ENCODE measurements around the gene SAMD1. TPM values are rescaled to one million over a fixed set of nuclear protein-coding genes. Genes with fewer than 3 reads are reported as not detected.

Gene SAMD1
- total RNA-seq = 60.2 TPM
- long read RNA-seq, transcript SAMD1-202 (5 exons, 2,164 nt) = major isoform, 22 of 32 reads
- long read RNA-seq, partial matches to known transcripts = 4 of 32 reads
- long read RNA-seq, other reads (novel, unspliced or antisense) = 6 of 32 reads

DNA sequence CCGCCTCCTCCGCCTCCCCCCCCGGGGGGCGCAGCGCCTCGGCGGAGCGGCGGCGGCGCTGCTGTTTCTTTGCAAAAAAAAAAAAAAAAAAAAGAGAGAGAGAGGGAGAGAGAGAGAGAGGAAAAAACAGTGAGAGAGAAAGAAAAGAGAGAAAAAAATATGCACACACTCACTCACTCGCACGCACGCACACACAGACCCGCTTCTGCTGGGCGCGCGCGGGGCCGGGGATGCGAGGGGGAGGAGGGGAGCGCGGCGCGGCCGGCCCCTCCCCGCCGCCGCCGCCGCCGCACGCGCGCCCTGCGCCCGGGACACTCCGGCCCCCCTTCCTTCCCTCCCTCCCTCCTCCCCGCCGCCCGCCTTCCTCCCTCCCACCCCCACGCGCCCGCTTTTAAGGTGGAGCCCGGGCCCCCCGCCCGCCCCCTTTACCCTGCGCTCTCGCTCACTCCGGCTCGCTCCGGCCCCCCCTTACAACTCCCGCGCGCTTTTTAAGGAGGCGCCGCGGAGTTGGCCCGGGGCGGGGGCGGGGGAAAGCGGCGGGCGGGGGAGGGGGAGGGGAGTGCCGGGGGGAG is at the start of gene SAMD1:
Gene SAMD1 (minus strand): TSS at position 243 of the 572 bp plus-strand sequence.
- ATAC-seq = peak; percentile 73
- DNase-seq (ENCODE audit: missing footprints) = peak; percentile 96
- intact Hi-C loops (cut with DNase I) = loop anchor here (1.0 to 2.0 kb wide), 2 partner anchors 22 to 47 kb away; a partner anchor contains a TSS

DNA sequence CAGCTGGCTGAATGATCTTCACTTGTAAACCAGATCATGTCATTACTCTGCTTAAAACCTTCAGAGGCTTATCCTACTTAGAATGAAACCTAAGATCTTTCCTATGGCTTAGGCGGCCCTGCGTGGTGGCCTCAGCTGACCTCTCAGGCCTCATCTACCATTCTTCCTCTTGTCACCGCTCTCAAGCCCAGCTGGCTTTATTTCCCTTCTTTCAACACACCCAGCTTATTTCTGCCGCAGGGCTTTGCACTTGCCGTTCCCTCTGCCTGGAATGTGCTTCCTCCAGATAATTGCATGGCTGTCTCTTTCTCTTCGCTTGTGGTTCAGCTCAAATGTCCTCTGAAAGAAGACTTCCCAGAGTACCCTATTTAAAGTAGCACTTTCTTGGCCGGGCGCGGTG is 49.4 kb upstream of the SAMD1 start:
- intact Hi-C loops (cut with DNase I) = loop anchor here (10.0 kb wide), 1 partner anchor 335 kb away; the partner anchor contains the start of gene PTGER1
- DNase-seq (ENCODE audit: missing footprints) (no peak), ATAC-seq (no peak)

DNA sequence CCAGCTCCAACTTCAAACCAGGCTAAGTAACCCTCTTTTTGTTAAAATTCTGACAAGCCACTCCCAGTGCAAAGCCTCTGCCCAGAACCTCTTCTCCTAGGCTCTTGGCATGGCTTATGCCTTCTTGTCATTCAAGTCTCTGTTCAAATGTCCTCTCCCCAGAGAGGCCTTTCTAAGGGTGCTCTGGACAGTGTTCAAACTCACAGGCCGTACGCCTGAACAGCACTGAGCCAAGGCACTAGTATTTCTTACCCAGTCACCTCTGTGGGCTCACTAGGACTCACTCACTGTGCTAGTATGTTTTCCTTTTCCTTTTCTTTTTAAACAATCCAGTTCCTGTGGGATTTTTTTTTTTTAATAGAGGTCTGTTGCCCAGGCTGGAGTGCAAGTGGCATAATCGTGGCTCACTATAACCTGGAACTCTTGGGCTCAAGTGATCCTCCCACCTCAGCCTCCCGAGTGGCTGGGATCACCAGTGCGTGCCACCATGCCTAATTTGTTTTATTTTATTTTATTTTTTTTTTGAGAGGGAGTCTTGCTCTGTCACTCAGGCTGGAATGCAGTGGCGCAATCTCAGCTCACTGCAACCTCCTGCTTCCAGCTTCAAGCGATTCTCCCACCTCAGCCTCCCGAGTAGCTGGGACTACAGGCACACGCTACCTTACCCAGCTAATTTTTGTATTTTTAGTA is 48.2 kb upstream of the SAMD1 start:
- DNase-seq (ENCODE audit: missing footprints) (no peak), ATAC-seq (peak; percentile 7)
- intact Hi-C loops (cut with DNase I) = no loop called here

DNA sequence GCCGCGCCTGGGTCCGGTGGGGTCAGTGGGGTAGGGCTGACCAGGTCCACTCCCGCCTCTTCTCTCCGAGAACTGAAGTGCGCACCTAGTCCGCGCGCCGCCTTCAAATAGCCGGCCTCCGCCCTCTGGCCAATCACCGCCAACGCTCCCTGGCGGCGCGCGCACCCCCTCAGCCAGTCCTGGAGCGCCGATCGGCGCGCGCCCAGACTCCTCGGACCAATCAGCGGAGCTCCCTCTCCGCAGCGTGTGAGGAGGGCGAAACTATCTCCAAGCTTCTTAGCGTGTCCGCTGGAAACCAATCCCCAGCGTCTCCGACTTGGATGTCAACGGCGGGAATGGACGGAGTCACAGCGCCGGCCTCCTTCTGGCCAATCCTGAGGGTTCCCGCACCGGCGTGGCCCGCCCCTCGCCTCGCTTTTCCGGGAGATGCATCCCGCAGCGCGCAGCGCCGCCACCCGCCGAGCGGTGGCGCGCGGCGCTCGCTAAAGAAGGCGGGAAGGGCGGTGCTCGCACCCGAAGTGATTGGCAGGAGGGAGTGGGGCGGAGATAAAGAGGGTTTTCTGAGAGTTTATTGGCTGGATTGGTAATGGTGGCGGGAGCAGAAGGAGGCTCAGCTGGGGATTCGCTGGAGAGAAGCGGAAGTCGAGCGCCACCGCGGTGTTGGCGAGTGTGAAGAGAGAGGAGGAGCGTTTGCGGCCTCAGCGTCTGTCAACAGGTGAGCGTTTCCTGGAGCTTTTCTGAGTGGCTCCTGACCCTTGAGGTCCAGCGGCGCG is 46.1 kb upstream of the SAMD1 start, which contains the start of gene ASF1B:
Gene ASF1B (minus strand): TSS at position 81 of the 773 bp plus-strand sequence. CDS start 133 bp downstream, outside the sequence.
- intact Hi-C loops (cut with DNase I) = loop anchor here (1.0 to 2.0 kb wide), 2 partner anchors 46 to 56 kb away; partner anchors contain the start of gene SAMD1
- ATAC-seq = peak; percentile 96

DNA sequence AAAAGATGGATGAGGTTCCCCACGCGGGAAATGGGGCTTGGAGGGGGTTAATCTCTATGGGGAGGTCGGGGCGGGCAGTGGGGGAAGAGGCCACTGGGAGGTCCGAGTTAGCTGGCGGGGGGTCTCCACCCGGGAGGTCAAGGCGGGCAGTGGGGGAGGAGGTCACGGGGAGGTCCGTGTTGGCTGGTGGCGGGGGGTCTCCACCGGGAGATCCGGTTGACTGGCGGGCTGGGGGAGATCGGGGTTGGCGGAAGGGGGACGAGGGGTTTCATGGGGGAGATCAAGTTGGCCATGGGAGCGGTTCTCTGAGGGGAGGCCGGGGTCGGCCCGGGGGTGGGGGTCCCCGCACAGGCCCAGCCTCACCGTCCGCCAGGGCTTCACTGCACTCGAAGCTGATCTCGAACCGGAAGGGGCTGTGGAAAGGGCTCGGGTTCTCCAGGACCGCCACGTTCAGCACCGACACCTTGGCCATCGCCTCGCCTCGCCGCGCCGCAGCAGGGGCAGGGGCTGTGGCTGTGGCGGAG is 45.5 kb upstream of the SAMD1 start:
- ATAC-seq (no peak), DNase-seq (ENCODE audit: missing footprints) (no peak)
- intact Hi-C loops (cut with DNase I) = loop anchor here (2.0 kb wide), 1 partner anchor 55 kb away; no protein-coding TSS in a partner anchor

More for the DNA sequence above, 46.1 kb upstream of the SAMD1 start, which contains the start of gene ASF1B:
- peak; percentile 99 for DNase-seq (ENCODE audit: missing footprints)

DNA sequence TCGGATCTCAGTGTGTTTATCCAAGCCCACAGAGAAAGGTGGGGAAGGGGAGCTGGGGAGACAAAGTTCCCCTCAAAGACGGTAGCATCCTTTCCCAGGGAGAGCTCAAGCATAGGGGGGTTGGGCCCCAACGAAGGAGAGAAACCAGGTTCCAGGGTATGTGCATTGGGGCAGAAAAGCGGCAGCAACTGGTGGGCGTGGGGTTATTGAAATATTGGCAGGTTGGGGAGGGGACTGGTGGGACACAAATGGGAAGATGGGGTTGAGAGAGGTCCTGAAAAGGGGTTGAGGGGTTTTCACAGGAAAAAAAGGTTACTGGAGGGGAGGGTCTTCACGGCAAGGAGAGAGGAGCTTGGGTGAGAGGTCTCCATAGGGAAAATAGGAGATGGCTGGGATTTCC is 44.8 kb upstream of the SAMD1 start:
- intact Hi-C loops (cut with DNase I) = no loop called here

DNA sequence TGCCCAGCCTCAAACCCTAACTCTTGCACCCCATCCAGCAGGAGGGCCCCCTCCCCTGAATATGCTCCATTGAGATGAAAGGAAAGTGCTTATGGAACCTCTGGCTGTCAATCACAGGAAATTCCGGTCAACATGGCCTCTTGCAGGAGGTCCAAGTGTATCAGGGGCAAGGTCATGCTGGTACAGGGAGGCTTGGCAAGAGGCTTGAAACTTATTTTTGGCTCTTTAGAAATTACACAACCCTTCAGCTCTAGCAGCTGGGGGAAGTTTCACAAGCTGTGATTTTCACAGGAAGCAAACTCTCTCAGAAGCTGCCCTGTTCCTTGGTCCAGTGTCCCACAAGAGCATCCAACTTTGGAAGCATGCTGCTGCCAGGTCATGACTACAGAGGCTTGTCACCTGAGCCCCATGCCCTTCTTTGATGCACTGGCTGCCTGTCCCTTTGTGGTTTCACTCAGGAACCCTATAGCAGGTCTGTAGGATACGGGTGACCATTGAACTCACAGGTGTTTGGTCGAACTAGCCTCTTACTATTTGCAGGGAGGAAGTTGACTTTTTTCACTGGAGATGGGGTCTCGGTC is 37.5 kb upstream of the SAMD1 start:
- ATAC-seq = peak; percentile 92
- intact Hi-C loops (cut with DNase I) = no loop called here
- DNase-seq (ENCODE audit: missing footprints) = peak; percentile 67

More for the DNA sequence above, 44.8 kb upstream of the SAMD1 start:
- DNase-seq (ENCODE audit: missing footprints) = no peak
- no peak for ATAC-seq

DNA sequence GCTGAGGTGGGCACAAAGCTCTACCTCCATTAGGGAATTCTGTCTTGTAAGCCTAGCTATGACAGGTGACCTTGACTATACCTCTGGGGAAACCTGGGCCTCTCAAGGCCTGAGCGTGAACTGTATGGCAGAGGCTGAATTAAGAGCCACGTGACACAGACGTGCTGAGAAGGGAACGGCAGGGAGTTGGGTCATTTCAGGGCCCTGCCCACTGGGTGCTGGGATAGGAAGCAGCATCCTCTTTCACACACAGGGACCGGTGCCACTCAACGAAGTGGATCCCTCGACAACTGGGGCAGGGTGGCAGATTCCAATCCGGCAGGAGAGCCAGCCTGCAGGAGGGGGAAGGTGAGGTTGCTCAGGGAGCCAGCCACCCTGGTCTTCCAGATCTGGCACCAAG is 36.6 kb upstream of the SAMD1 start:
- DNase-seq (ENCODE audit: missing footprints) = no peak
- ATAC-seq = peak; percentile 73
- intact Hi-C loops (cut with DNase I) = no loop called here

DNA sequence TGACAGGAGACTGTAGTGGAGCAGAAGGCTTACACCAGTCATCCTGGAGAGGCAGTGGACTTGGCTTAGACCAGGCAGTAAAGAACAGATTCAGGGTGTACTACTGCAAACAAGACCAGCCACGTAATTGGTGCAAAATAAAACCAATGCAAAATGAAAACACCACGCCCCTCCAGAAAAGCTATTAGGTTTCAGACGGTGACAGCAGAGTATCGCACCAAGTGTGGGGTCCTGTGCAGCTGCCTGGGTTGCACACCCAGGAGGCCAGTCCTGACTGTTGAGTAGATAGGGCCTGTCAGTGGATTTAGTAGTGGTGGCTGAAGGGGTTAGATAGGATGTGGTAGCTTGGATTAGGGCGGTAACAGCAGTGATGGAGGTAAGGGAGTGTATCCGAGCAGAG is 32.4 kb upstream of the SAMD1 start:
- no peak for ATAC-seq
- no peak for DNase-seq (ENCODE audit: missing footprints)
- intact Hi-C loops (cut with DNase I) = no loop called here

DNA sequence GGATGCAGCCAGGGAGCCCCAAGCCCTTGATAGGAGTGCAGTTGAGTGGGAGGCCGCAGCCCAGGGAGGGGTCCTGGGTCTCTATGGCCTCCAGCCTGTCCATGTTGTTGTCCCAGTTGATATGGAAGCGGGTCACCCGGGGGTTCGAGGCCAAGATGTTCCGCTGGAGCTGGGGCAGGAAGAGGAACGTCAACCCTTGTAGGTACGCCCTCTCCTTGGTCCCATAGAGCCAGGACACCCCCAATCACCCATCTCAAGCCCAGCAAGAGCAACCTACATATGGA is 29.9 kb upstream of the SAMD1 start:
- DNase-seq (ENCODE audit: missing footprints) (no peak), ATAC-seq (no peak)
- intact Hi-C loops (cut with DNase I) = no loop called here

DNA sequence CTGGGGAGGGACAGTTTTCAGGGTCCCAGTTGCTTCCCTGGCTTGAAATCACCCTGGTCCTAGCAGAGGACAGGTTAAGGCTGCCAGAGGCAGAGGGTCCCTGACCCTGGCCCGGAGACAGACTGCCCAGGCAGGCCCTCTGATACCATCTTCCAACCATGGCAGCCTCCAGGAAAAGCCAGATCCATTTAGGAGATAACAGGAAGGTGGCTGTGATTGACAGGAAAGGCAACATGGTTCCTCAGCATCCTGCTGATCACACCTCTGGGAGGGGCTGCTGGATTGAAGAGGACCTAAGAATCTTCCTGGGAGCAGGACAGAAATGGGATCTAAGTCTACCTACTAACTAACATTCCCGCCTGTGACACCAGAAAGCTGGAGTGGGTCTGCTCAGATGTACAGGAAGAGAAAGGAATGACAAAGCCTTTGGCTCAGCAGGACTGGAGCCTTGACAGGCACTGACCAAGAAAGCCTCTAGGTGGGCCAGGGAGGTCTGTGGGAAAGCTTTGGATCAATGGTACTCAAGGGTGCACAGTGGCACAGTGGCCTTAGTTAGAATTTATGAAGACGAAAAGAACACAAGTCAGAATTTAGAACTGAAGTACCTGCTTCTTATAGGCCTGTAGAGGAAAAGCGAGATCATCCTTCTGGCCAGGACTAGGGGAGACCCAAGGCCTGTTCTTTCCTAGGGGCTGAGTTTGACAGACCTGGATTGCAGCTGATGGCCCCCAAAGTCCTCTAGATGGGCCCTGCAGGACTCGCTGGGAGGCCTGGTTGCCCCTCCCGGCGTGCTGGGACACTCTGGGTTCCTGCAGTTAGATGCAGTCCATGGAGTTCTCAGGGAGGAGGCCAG is 29.3 kb upstream of the SAMD1 start:
- no peak for ATAC-seq
- intact Hi-C loops (cut with DNase I) = loop anchor here (5.0 kb wide), 1 partner anchor 38 kb away; no protein-coding TSS in a partner anchor
- DNase-seq (ENCODE audit: missing footprints) = no peak

DNA sequence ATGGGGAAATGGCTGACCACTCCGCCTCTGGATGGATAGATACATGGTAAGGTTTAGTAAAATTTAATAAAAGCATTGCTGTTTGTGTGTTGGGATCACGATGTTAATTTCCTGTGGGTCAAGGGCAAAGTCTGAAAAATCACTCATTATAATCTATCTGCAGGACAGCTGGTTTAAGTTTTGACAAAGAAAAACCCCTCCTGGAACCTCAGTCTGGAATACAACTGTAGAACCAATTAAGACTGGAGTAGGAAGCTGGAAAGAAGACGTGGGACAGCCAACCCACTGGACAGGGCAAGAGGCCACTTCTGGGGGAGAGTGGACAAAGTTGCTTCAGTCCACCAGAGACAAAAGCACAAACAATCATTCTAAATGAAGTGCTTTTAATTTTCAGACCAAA is 28.6 kb upstream of the SAMD1 start:
- no peak for ATAC-seq
- no peak for DNase-seq (ENCODE audit: missing footprints)
- intact Hi-C loops (cut with DNase I) = loop anchor here (5.0 kb wide), 1 partner anchor 37 kb away; no protein-coding TSS in a partner anchor

DNA sequence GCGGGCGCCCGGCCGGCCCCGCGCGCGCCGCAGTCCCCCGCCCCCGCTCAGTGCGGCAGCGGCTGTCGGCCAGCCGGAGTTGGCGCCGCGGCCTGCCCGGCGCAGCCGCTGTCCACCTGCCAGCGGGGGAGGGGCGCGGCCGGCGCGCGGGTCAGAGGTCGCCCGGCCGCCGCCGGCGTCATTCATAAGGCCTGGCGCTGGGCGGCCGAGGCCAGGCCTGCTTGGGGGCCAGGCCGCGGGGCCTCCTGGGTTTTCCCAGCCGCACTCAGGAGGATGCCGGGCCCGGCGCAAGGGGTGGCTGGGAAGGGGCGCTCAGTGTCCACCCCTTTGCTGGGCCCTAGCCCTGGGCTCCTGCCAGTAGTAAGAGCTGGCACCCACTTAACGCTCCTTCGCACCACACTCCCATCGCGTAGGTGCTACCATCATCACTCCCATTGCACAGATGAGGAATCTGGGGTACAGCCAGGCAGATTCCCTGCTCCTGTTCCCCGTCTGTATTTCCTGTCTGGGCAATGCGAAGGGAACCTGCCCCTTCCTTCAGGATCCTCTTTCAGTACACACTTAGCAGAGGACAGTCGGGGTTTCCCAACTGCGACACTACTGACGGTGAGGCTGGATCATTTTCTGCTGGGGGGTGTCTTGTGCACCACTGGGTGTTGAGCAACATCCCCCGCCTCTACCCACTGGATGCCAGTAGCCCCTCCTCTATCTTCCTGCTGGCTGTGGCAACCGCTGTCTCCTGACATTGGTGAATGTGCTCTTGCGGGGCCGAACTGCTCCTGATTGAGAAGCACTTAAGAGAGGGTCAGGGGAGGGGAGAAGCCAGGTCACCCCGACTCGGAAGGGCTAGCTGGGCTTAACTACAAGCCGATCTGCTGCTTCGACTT is 27.9 kb upstream of the SAMD1 start:
- peak; percentile 52 for ATAC-seq
- intact Hi-C loops (cut with DNase I) = loop anchor here (5.0 kb wide), 1 partner anchor 36 kb away; no protein-coding TSS in a partner anchor
- DNase-seq (ENCODE audit: missing footprints) = peak; percentile 90

DNA sequence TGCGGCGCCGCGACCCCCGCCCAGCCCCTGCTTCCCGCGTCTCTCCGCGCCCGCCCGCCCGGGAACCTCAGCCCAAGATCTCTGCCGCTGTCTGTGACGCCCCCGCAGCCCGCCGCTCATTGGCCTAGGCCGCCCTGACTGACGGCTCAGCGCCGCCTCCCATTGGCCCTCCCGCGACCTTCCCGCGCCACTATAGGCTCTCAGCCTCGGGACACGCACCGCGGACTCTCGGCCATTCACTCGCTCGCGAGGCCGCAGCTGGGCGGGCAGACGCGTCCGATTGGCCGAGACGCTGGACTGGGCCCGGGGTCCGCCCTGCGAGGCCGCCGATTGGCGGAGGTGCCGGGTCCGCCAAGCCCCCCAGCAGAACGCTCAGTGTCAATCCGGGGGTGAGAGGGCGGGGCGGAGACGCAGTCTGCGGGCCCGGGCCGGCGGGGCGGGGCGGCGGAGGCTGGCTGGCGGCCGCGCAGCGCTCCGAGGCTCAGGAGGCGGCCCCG is 27.2 kb upstream of the SAMD1 start, which contains the start of gene PRKACA:
Gene PRKACA (minus strand): TSS at position 95 of the 497 bp plus-strand sequence. CDS start 215 bp downstream, outside the sequence.
- intact Hi-C loops (cut with DNase I) = loop anchor here (5.0 kb wide), 1 partner anchor 35 kb away; no protein-coding TSS in a partner anchor
- ATAC-seq (peak; percentile 90), DNase-seq (ENCODE audit: missing footprints) (peak; percentile 100)

DNA sequence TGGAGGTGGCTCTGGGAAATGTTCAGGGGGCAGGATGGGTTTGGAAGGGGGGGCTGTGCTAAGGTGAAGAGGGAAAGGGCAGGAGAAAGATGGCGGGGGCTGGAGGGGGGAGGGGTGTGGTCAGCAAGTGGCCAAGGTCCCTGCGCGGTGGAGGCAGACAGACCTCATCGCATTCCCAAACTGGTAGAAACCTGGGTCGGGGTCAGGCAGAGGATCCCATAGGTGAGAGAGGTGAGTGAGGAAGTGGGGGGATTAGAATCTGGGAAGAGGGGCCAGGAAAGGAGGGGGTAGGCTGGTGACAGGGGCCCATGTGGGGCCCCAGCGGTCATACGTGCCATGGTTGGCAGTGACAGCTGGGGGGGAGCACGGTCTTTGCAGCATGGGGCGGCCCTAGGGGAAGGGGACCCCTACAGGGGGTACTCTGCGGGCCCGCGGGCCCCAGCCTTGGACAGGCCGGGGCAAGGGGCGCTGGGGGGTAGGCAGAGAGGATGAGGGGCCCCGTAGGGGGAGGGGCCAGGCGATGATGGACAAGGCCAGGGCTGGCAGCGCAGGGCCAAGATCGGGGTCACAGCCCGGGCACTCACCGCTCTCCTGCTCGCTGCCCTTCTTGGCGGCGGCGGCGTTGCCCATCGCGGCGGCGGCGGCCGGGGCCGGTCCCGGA is 26.5 kb upstream of the SAMD1 start:
- DNase-seq (ENCODE audit: missing footprints) (peak; percentile 80), ATAC-seq (no peak)
- intact Hi-C loops (cut with DNase I) = loop anchor here (5.0 kb wide), 1 partner anchor 35 kb away; no protein-coding TSS in a partner anchor

DNA sequence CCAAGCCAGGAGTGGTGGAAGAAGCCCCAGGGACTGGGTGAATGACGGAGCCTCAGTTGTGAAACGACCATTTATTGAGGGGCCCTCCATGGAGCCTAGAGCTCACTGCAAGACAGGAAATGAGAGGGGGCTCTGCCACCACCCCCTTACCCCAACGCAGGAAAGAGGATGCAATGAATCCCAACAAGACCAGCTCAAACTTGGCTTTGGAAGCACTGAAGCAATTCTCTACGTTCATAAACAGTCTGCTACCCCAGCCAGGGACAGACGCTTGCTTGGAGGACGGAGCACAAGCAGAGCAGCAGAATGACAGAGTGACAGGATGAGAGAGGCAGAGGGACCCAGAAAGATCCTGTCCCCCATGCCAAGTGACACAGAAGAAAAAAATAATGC is 26.0 kb upstream of the SAMD1 start:
- no peak for DNase-seq (ENCODE audit: missing footprints)
- intact Hi-C loops (cut with DNase I) = loop anchor here (5.0 kb wide), 1 partner anchor 34 kb away; no protein-coding TSS in a partner anchor

More for the DNA sequence above, 26.0 kb upstream of the SAMD1 start:
- no peak for ATAC-seq
